ENCODE data around the gene C10orf105.

GRCh38 chr10:71737834-71738197 is 18.2 kb upstream of the C10orf105 start:
- no peak for TF ChIP-seq CTCF (IDR thresholded peaks at IDR 0.05; ENCODE audit: low read length)
- no peak for TF ChIP-seq EZH2 (IDR thresholded peaks at IDR 0.05; ENCODE audit: borderline replicate concordance, low read length)

Measured in OCI-LY1 (cell line).